ENCODE measurements around the gene RPL22L1.

The RPL22L1 gene

GRCh38 chr3:170910542-170910941 is 40.5 kb upstream of the RPL22L1 start:
- Mint-ChIP-seq H3K9me3 (peaks cover 23% of the 10 kb centered on the region), H3K36me3 (ENCODE audit: low read depth) (no peaks in the 10 kb centered on the region), H3K4me1 (peaks cover 13% of the 10 kb centered on the region), H3K4me3 (peak overlapping the region; percentile 11 to 66 (median 31)), H3K27ac (no peak overlapping the region), H3K27me3 (ENCODE audit: low read depth) (peaks cover 12% of the 10 kb centered on the region)
- TF ChIP-seq CTCF (IDR thresholded peaks at IDR 0.05; ENCODE audit: unreplicated experiment in 3 of 3): no peak

- Mint-ChIP-seq H3K27ac (peak overlapping the region in 2 of 3 experiments; percentile 7 to 46), H3K27me3 (ENCODE audit: low read depth) (peaks cover 12% of the 10 kb centered on the region), H3K4me3 (peak overlapping the region; percentile 93 to 99 (median 97)), H3K36me3 (ENCODE audit: low read depth) (no peaks in the 10 kb centered on the region), H3K9me3 (peaks cover 19% of the 10 kb centered on the region), H3K4me1 (peaks cover 13% of the 10 kb centered on the region)
- no peak for TF ChIP-seq CTCF (IDR thresholded peaks at IDR 0.05; ENCODE audit: unreplicated experiment in 3 of 3)
Observed at GRCh38 chr3:170909129-170909903, 39.3 kb upstream of the RPL22L1 start.

- peak within 1 kb of the TSS; percentile 93 to 99 (median 97) for H3K4me3 Mint-ChIP-seq
- no peak for TF ChIP-seq CTCF (IDR thresholded peaks at IDR 0.05; ENCODE audit: unreplicated experiment in 3 of 3)
- H3K4me1 Mint-ChIP-seq: peaks cover 13% of the 10 kb centered on the region
- H3K9me3 Mint-ChIP-seq: peaks cover 19% of the 10 kb centered on the region
- peaks cover 12% of the 10 kb centered on the region for H3K27me3 Mint-ChIP-seq (ENCODE audit: low read depth)
- no peaks in the 10 kb centered on the region for H3K36me3 Mint-ChIP-seq (ENCODE audit: low read depth)
- peak within 1 kb of the TSS in 2 of 3 experiments; percentile 46 to 52 for H3K27ac Mint-ChIP-seq
Observed at GRCh38 chr3:170908235-170909116, 38.5 kb upstream of the RPL22L1 start, which contains the start of gene EIF5A2. EIF5A2 (minus strand) TSS chr3:170908637; CDS start chr3:170907806, 831 bp downstream.

GRCh38 chr3:170907637-170908234 is 37.7 kb upstream of the RPL22L1 start:
- no peak for TF ChIP-seq CTCF (IDR thresholded peaks at IDR 0.05; ENCODE audit: unreplicated experiment in 3 of 3)
- H3K4me1 Mint-ChIP-seq: peaks cover 13% of the 10 kb centered on the region

GRCh38 chr3:170905862-170906261 is 35.9 kb upstream of the RPL22L1 start:
- TF ChIP-seq CTCF (IDR thresholded peaks at IDR 0.05; ENCODE audit: unreplicated experiment in 3 of 3): no peak
- H3K4me3 Mint-ChIP-seq: peak overlapping the region; percentile 15 to 47 (median 45)

More at GRCh38 chr3:170907637-170908234, 37.7 kb upstream of the RPL22L1 start:
- Mint-ChIP-seq H3K9me3 (peaks cover 19% of the 10 kb centered on the region), H3K4me3 (peak overlapping the region; percentile 93 to 99 (median 97)), H3K27ac (no peak overlapping the region), H3K36me3 (ENCODE audit: low read depth) (peaks cover 5% of the 10 kb centered on the region), H3K27me3 (ENCODE audit: low read depth) (peaks cover 12% of the 10 kb centered on the region)

More at GRCh38 chr3:170905862-170906261, 35.9 kb upstream of the RPL22L1 start:
- Mint-ChIP-seq H3K4me1 (peaks cover 13% of the 10 kb centered on the region), H3K27me3 (ENCODE audit: low read depth) (peaks cover 12% of the 10 kb centered on the region), H3K36me3 (ENCODE audit: low read depth) (peaks cover 6% of the 10 kb centered on the region), H3K9me3 (peaks cover 15% of the 10 kb centered on the region), H3K27ac (no peak overlapping the region)
